ENCODE results near the gene SCLT1. TPM values are rescaled to one million over a fixed set of nuclear protein-coding genes. Genes with fewer than 3 reads are reported as not detected.

SCLT1 gene
- total RNA-seq, 4 donors from 2014 or later = 5.2 to 26.0 (median 9.0) TPM

DNA sequence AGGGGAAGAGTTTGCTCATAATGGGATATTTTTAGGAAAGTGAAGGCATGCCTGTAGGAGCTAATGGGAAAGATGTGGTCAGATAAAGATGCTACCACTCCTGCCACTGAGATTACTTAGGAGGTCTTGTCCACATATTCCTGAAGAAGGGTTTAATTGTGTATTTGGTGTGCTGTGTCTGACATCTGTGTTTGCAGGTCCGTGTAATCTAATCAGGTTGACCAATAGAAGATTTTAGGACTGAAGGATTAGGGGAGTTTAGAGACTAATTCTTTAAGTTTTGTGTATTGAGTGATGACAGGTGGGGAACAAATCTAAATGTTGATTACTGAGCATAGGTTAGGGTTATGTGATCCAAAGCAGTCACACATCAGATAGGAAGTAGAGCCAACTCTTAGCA is 226.6 kb downstream of the SCLT1 start:
- Histone ChIP-seq H3K36me3 (peaks cover 4 to 94% of the 10 kb centered on the region in 2 donors), H3K4me1 (peaks cover 0 to 13% (median 0%) of the 10 kb centered on the region in 3 donors), H3K4me3 (no peak overlapping the region), H3K9me3 (no peaks in the 10 kb centered on the region), H3K27ac (no peak overlapping the region), H3K27me3 (no peaks in the 10 kb centered on the region)
- ATAC-seq = no peak
- TF ChIP-seq POLR2A (IDR thresholded peaks at IDR 0.05) (no peak), CTCF (IDR thresholded peaks at IDR 0.05) (no peak), EP300 (IDR thresholded peaks at IDR 0.05) (no peak), POLR2AphosphoS5 (IDR thresholded peaks at IDR 0.05) (no peak)
- 60 to 75% methylated on average over 1 of the region's 1 CpG for WGBS, 2 donors (ENCODE audit: low coverage in 1 of 2)

GRCh38 chr4:128866269-128866668 is 227.1 kb downstream of the SCLT1 start:
- no peak for TF ChIP-seq POLR2AphosphoS5 (IDR thresholded peaks at IDR 0.05)
- TF ChIP-seq POLR2A (IDR thresholded peaks at IDR 0.05) = no peak
- no peak for TF ChIP-seq CTCF (IDR thresholded peaks at IDR 0.05)
- TF ChIP-seq EP300 (IDR thresholded peaks at IDR 0.05) = no peak
- ATAC-seq = no peak
- no peaks in the 10 kb centered on the region for H3K27me3 ChIP-seq
- no peaks in the 10 kb centered on the region for H3K9me3 ChIP-seq
- no peak overlapping the region for H3K4me3 ChIP-seq
- peaks cover 4 to 94% of the 10 kb centered on the region in 2 donors for H3K36me3 ChIP-seq
- 86 to 93% methylated on average over 1 to 2 of the region's 2 CpGs for WGBS, 2 donors (ENCODE audit: low coverage in 1 of 2)
- H3K27ac ChIP-seq = no peak overlapping the region
- peaks cover 0 to 13% (median 0%) of the 10 kb centered on the region in 3 donors for H3K4me1 ChIP-seq

GRCh38 chr4:128865132-128865531 is 228.2 kb downstream of the SCLT1 start:
- Histone ChIP-seq H3K36me3 (peaks cover 4 to 94% of the 10 kb centered on the region in 2 donors), H3K27ac (no peak overlapping the region), H3K4me3 (no peak overlapping the region), H3K4me1 (peaks cover 0 to 23% (median 3%) of the 10 kb centered on the region in 3 donors), H3K9me3 (no peaks in the 10 kb centered on the region), H3K27me3 (no peaks in the 10 kb centered on the region)
- 82 to 92% methylated on average over 2 of the region's 2 CpGs for WGBS, 2 donors (ENCODE audit: low coverage in 1 of 2)
- no peak for ATAC-seq
- TF ChIP-seq CTCF (IDR thresholded peaks at IDR 0.05) = no peak
- TF ChIP-seq EP300 (IDR thresholded peaks at IDR 0.05) = no peak
- TF ChIP-seq POLR2AphosphoS5 (IDR thresholded peaks at IDR 0.05) = no peak
- no peak for TF ChIP-seq POLR2A (IDR thresholded peaks at IDR 0.05)

DNA sequence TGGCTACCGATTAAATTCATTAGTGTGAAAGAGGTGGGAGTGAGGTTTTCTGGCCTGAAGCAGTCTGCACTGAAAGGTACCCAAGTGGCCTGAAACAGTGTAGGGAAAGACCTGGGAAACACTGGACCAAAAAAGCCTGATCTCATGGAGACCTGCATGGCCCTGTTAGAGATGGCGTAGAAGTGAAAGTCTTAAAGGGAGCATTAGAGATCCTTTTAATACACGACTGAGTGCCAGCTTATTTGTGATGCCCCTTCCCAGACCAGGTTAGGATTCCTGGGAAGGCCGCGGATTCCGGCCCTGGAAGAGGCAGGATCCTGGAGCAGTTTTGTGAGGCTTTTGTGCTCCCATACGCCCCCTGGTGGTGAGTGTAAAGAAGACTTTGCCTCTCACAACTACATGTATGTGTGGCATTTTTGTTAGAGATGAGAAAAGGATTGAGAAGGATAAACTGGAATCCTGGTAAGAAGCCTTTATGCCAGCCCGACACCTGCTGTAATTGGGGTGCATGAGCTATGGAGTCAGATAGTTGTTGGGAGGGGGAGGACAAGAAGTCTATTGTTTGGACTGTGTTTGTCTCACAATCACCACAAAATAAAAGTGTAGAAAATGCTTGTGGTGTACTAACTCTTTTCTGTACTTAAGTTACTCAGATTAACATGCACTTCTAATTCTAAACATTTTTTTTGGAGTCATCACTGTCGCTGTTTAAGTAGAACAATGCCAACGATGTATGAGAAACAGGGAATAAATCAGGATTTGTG is 229.8 kb downstream of the SCLT1 start:
- no peaks in the 10 kb centered on the region for H3K9me3 ChIP-seq
- peaks cover 0 to 39% (median 11%) of the 10 kb centered on the region in 3 donors for H3K4me1 ChIP-seq
- H3K4me3 ChIP-seq = no peak overlapping the region
- H3K36me3 ChIP-seq = peaks cover 0 to 94% of the 10 kb centered on the region in 2 donors
- H3K27me3 ChIP-seq = no peaks in the 10 kb centered on the region
- H3K27ac ChIP-seq = peak overlapping the region in 1 of 4 donors; percentile 20
- TF ChIP-seq EP300 (IDR thresholded peaks at IDR 0.05) (no peak), CTCF (IDR thresholded peaks at IDR 0.05) (peak; percentile 88 to 91 (median 88)), POLR2A (IDR thresholded peaks at IDR 0.05) (no peak), POLR2AphosphoS5 (IDR thresholded peaks at IDR 0.05) (peak; percentile 43)
- 33 to 51% methylated on average over 4 to 10 of the region's 10 CpGs for WGBS, 2 donors (ENCODE audit: low coverage in 1 of 2)
- ATAC-seq = peak; percentile 74

Data from gastroesophageal sphincter (tissue), 4 donors.